Epidermal melanocyte (primary cell): ENCODE data around the gene AP3S1.
"Not testable (repeated sequence)": the region's sequence is repeated elsewhere in the genome, so short reads cannot be mapped to it uniquely, and the experiment has no call there.

Source experiments
- DNase-seq: peaks from one replicate; pipeline ENCODE4 v3.0.0; 2011; ENCODE audit warnings: low spot score; ENCODE audit not compliant: insufficient read length

The AP3S1 gene

GRCh38 chr5:115869256-115869795, 27.6 kb downstream of the AP3S1 start:
- no peak for DNase-seq

DNA sequence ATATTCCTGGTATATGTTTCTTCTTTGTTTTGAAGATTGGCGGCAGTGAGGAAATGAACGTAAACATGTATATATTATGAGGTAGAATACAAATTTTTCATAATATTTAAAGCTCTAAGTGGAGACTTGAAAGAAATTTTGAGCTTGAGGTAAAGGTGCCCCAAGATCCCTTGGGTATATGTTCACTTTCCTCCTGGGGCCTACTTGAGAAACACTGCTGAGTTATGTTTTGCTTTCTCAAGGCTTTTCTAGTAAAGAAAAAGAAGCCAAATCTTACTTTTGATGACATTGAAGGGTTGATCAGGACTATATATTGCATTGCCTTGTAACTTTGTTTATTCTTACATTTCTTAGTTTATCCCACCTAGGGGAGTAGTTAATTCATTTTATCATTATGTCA, 30.7 kb downstream of the AP3S1 start:
- no peak for DNase-seq

- no peak for DNase-seq
Observed at GRCh38 chr5:115873392-115873791, 31.7 kb downstream of the AP3S1 start.

GRCh38 chr5:115875447-115875846, 33.7 kb downstream of the AP3S1 start:
- DNase-seq: no peak

DNA sequence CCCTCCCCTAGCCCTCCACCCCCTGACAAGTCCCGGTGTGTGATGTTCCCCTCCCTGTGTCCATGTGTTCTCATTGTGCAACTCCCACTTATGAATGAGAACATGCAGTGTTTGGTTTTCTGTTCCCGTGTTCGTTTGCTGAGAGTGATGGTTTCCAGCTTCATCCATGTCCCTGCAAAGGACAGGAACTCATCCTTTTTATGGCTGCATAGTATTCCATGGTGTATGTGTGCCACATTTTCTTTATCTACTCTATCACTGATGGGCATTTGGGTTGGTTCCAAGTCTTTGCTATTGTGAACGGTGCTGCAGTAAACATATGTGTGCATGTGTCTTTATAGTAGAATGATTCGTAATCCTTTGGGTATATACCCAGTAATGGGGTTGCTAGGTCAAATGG, 35.6 kb downstream of the AP3S1 start:
- DNase-seq: not testable (repeated sequence)

GRCh38 chr5:115882434-115882833, 40.7 kb downstream of the AP3S1 start:
- DNase-seq: not testable (repeated sequence)

GRCh38 chr5:115884704-115885103, 43.0 kb downstream of the AP3S1 start:
- no peak for DNase-seq

- not testable (repeated sequence) for DNase-seq
Observed at GRCh38 chr5:115885208-115885607, 43.5 kb downstream of the AP3S1 start.

- no peak for DNase-seq
Observed at GRCh38 chr5:115888027-115888426, 46.3 kb downstream of the AP3S1 start.

DNA sequence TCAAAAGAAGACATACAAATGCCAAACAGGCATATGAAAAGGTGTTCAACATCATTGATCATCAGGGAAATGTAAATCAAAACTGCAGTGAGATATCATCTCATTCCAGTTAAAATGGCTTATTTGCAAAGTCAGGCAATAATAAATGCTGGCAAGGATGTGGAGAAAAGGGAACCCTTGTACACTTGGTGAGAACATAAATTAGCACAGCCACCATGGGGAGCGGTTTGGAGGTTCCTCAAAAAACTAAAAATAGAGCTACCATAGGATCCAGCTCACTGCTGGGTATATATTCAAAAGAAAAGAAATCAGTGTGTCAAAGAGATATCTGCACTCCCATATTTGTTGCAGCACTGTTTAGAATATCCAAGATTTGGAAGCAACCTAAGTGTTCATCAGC, 50.3 kb downstream of the AP3S1 start:
- DNase-seq: no peak

DNA sequence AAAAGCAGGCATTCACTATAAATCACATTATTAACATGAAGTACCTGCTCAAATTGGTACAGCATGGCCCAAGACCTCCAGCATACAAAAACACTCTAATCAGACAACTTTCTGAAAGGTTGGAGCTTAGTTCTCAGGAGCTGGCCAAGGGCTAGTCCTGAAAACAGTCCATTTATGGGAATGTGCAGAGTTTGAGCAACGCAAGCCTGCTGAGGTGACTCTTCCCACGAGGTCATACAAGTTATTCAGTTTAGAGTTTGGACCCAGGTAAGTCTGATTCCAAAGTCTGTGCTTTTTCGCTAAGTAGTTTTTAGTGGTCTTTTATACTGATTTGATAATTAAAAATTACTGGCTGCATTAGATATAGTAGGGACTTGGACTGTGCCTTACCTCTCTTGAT, 52.6 kb downstream of the AP3S1 start:
- DNase-seq: no peak

DNA sequence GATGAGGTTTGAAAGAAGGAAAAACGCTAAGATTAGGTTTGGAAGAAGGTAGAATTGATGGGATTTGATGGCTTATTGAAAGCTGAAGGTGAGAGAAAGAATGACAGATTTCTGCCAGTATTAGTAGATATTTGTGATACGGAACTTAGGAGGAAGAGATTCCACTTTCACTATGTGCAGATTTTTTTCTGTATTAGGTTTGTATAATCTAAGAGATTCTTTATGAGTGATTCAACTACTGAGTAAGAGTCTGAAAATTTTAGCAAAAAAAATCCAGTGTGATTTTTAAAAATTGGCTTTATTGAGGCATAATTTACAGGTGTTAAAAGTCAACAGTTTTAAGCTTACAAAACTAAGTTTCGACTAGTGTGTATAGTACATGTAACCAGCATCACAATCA, 54.1 kb downstream of the AP3S1 start:
- DNase-seq: no peak

DNA sequence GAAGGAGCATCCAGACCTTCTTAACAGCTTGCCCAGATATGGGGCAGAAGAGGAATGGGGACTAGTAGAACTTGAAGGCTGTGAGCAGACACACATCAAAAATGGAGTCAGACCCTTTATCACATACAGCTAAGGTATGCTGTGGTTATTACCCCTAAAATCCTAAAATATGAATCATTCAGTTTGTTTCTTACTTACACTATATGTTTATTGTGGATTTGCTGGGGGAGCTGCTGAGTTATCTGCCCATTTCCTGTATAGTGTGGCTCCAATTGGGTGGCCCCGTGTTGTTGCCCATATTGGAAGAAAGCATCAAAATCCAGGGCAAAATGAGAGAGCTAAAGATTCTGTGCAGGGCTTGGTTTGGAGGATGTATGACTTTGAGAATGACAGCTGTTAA, 56.9 kb downstream of the AP3S1 start:
- DNase-seq: no peak

DNA sequence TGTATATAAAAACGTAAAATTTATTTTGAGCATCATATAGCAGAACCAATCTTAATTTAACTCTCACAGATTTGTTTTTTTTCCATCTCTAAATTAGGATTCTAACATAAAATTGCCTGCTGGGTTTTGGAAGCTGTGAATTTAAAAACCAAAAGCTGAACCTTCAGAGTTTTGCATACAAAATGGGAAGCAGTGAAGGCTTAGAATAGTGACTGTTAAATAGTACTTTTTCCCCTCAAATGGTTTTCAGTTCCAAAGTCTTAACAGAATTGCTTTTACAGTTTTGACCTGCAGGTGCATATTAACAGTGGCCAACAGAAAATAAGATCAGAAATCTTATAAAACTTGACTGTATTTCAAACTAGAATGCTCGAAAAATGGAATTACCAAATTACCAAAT, 65.4 kb downstream of the AP3S1 start:
- no peak for DNase-seq

DNA sequence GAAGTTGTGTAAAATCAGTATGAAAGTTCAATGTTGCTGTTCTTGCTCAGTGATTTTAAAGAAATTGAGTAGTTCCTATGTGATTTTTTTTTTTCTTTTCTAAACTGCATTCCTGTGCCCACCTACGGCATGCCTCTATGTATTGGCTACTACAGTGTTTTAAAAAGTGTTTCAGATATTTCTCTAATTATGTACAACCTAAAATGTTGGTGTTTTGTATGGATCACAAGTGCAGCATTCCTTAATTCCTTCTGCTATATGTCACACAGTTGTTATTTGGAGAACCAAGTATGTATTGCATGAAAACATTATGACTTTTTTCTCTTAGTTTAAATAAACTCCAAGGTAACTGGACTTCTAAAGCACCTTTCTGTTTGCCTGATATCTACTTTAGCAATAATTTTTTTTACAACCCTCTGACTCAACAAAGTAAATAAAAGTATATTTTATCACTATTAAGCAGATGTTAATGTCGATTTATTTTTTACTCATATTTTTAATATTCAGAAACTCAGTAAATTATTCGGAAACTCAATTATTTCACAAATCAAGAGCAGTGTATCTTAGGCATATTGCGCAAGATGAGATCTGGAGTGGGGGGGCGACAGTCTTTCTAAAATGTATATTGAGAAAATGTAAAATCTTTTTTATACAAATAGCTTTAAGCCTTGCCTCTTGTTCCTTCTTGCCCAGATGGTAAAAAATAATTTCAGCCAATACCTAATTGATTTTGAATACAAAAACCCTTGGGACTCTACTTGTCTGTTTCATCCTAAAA, 72.1 kb downstream of the AP3S1 start:
- not testable (repeated sequence) for DNase-seq

GRCh38 chr5:115920171-115920725, 78.5 kb downstream of the AP3S1 start:
- DNase-seq: no peak

GRCh38 chr5:115928578-115929407, 87.1 kb downstream of the AP3S1 start:
- not testable (repeated sequence) for DNase-seq

DNA sequence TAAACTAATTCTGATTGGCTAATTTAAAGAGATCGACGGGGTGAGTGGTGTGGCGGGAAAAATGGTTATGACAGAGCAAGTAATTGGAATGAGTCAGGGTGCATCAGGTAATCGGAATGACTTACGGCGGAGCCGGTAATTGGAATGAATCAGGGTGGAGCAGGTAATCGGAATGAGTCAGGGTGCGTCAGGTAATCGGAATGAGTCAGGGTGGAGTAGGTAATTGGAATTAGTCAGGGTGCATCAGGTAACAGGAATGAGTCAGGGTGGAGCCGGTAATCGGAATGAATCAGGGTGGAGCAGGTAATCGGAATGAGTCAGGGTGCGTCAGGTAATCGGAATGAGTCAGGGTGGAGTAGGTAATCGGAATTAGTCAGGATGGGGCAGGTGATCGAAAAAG, 88.4 kb downstream of the AP3S1 start:
- DNase-seq: not testable (repeated sequence)

- DNase-seq: no peak
Observed at GRCh38 chr5:115930630-115931337, 89.0 kb downstream of the AP3S1 start.

DNA sequence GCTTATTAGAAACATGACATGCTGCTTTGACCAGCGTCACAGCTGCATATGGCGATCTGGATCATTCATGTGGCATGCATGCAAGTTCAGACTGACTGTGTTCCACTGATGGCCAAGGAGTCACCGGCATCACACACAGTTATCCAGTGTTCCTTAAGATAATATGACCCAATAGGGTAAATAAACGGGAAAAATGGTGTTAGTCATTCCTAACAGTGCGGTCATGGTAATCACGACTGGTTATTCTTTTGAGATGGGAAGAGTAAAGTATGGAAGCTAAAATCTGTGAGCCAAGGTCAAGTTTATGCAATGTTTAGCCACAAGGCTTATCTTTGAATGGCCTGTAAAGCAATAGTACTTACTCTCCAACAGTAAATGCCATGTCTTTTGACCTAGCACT, 91.3 kb downstream of the AP3S1 start:
- no peak for DNase-seq

- DNase-seq: no peak
Observed at GRCh38 chr5:115934388-115934974, 92.7 kb downstream of the AP3S1 start.
